Measurements from ENCODE around the gene LINC00305. TPM values are rescaled to one million over a fixed set of nuclear protein-coding genes. Genes with fewer than 3 reads are reported as not detected.

Gene LINC00305
- total RNA-seq: not detected

DNA sequence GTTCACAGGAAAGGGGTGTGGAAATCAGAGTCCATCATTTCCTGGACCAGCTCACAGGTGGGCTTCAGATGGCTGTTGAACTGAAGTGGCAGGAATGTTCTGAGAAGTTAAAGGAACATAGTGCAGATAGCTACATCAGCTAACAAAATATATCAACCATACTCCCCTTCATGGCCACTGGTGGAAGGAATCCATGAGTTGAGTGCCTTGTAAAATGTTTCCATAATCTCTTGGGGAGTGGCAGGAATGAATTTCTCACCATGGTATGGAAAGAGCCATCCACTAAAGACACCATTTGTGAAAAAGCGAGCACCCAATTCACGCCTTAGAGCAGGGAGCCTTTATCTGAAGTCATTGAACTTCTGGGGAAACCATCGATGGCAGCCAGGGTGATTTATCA lies at the start of gene LINC00305:
LINC00305 (minus strand) TSS at position 101 of the 400 bp plus-strand sequence.
- DNase-seq: no peak

DNA sequence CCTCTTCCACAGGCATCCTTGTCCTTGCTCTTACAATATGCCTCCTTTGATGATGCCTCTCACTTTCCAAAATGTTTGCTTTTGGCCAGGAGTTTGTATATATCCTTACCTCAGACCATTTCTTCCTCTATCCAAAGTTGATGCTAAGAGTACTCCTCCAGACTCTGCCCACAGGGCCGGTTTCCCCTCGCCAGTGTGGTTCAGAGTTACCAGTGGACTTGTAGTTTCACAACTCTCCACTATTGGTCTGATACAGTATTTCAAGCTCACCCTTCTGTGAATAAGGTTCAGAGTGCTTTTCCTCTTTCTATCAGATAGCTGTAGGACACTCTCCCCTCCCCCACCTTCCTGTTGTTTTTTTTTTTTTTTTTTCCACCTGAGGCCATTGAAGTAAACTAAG lies 42.2 kb upstream of the LINC00305 start:
- DNase-seq: no peak

DNA sequence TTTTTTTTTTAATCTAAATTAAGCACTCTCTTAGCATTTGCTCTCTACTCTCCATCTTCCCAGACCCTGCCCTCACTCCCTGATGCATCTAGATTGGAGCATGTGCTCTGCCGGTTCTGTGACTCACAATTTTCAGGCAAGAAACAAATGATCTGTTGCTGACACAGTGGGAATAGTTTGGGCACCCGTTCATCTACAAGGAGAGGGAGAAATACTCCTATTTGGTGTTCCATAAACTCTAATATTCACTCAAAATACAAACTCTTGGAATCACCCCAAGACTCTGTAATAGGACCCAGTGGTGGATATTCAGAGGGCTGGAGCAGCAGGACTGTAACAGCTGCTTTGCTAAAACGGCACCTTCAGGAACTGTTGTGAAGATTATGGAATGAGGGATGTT lies 37.1 kb upstream of the LINC00305 start:
- DNase-seq: no peak

DNA sequence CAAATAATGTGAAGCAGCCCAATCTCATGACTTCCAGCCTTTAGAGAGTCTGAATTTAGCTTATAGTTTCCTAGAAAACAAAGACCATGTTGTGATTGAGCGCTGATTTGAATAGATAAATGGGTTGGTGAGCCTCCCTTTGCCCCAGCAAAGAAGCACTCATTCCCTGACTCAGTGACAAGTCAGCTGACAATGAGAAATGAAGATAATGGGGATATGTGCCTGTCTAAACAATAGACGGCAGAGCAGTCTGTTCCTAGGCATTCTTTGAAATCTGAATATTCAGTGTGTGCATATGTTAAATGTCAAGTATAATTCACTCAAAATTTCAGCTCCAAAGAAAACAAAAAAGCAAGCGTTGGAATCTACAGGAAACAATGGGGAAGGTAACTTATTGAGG lies 34.8 kb upstream of the LINC00305 start:
- no peak for DNase-seq

DNA sequence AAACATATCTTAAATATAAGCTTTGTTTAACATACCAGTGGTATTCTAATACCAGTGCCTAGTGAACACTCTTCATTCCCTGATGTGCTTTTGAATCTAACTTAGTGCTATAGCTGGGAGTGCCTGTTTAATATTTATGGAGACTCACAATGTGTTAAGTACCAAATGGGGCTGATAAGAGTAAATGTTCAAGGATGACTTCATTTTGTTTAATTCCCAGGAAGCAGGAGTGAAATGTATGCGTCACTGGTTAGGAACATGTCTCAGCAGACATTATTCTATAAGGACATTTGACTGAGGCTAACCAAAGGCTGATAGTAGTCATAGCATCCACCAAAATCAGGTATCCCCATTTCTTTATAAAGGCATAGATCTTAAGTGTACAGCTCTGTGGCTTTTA lies 31.7 kb upstream of the LINC00305 start:
- DNase-seq: no peak

DNA sequence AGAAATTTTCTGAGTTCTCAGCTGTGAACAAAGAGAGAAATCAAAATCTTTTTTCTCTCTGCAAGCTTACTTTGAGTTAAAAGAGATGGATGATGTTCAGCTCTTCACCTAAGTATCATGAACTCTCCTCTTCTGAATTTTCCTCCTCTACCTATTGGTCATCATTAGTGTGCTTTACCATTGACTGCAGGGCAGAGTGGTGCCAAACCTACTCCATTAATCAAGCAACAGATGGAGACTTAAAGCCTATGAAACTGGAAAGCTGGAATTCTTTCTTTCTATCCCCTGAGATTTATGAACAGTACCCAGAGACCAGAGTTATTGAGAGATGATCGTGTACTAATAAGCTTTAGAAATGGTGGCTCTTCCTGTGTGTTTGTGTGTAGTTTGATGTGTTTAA lies 31.3 kb upstream of the LINC00305 start:
- DNase-seq: no peak

DNA sequence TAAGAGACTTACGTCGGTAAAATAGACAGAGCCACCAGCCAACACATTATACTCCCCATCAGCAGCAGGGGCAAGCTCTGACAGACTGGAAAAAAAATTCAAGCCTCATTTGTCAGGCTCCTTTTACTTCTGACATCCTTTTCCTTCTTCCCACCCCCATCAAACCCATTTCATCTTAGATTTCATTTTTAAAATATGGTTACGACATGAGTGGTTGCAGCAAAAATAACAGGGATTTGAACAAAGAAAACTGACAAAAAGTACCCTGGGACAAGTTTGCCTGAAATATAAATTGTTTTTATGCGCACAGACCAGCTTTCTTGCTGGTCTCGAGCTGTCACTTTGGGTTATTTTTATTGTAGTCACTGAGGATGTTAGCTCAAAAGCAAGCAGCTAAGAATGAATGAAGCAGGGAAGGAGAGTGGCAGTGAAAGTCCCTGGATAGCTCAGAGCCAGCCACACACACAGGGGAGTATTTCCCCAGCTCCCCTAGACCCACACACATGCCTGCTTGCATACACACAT lies 30.7 kb upstream of the LINC00305 start:
- no peak for DNase-seq

DNA sequence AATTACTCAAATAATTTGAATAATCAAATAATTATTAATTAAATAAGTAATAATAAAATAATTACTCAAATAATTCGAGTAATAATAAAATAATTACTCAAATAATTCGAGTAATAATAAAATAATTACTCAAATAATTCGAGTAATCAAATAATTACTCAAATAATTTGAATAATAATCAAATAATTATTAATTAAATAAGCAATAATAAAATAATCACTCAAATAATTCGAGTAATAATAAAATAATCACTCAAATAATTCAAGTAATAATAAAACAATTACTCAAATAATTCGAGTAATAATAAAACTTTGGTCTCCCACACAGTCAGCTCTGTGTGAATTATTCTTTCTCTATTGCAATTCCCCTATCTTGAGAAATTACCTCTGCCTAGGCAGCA lies 30.0 kb upstream of the LINC00305 start:
- no peak for DNase-seq

DNA sequence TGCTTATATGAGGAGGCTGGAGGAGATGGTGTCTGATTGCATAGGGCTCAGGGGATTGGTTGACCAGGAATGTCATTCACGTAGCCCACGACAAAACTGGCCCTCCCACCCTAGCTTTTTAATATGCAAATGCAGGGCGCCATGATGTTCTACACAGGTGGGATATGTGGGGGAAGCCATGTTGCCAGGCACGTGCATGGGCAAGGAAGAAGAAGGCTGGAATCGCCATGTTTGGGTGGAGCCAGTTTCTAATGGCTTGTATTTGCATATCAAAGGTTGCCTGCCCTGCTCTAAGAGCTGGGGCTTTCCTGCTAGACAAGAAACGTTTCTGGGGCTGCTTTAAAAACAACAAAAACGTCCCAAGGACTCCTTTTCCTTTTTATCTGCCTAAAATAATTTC lies 26.5 kb upstream of the LINC00305 start:
- DNase-seq: no peak

DNA sequence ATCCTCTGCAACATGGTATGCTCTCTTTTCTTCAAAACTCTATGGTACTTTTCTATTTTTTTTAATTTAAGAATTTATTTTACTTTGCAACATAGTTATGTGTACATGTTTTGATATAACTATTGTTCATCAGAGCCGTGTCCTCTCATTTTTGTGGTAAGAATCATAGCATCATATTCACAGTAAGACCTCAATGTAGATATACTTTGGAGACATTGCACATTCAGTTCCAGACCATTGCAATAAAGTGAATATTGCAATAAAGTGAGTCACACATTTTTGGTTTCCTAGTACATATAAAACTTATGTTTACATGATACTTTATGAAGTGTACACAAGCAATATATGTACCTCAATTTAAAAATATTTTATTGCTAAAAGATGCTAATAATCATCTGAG lies 22.7 kb upstream of the LINC00305 start:
- no peak for DNase-seq

DNA sequence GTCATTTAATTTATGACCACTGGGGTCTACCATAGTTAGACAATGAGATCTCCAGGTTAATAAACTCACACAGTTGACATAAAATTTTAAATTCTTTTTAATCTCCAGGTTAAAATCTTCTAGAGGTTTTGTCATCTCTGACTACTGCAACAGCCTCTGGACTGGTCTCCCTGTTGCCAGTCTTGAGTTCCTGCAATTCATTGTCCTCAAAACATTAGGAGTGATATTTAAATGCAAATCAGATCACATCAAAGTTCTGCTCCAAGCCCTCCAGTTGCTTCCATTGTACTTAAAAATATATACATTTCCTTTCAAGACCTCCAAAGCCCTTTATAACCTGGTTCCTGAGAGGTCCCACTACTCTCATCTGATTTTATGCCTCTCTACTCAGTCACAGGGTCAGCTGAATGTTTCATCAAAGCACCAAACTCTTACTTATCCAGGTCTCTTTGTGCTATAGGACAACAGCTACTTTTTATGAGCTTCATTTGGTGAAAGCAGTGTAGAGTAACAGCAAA lies 18.6 kb upstream of the LINC00305 start:
- no peak for DNase-seq

DNA sequence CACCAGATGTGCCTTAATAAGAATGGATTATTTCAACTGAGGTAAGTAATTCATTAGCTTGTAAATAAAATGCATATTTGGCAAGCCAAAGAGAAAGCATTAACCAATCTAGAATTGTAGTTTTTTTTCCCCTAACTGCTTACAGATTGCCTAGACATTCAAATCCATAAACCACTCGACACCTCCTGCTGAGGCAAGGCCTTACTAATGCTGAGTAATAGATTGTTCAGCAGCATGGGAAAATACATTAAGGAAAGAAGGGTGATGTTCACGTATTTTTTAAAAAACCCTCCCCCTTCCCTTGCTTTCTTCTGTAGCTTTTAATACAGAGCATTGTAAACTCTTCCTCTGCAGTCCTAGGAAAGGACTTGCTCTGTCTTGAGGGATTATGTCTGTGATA lies 17.0 kb upstream of the LINC00305 start:
- DNase-seq: peak; percentile 45

DNA sequence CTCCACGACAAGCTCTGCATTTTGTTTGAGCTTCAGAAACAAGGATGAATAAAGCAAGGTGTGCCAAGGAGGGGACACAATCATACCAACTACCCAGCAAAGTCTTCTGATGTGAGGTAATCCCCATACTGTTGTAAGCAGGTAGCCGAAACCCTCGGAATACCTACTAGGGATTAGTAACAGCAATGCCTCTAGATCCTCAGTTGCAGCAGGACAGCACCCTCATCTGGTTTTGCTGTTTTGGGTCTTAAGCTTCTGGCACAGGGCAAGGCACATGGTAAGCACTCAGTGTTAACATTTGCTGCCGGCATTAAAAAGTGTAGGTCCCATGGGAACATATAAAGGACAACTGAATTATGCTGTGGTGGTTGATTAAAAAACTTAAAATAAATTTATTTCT lies 16.0 kb upstream of the LINC00305 start:
- no peak for DNase-seq

DNA sequence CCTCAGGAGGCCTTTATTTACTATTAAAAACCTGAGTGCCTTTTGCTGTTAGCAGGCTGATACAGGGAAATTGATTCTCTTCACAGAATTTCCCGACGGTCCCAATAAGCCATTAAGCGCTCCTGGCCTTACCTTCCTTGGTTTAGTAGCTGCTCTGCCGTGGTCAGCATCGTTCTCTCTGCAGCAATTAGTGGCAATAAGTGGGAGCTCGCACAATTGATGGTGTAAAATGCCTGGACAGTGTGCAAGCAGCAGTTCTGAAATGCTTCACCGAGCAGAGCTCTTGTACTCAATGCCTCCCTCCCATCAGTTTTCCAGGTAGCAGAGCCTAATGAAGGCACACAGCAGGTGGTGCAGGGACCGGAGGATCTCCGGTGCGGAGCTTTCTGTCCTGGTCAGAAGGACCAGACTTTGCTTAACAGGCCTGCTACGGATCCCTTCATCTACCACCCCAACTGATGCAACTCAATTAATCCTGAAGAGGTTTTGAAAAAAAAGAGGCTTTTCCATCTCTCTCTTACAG lies 1.1 kb upstream of the LINC00305 start:
- DNase-seq: no peak

DNA sequence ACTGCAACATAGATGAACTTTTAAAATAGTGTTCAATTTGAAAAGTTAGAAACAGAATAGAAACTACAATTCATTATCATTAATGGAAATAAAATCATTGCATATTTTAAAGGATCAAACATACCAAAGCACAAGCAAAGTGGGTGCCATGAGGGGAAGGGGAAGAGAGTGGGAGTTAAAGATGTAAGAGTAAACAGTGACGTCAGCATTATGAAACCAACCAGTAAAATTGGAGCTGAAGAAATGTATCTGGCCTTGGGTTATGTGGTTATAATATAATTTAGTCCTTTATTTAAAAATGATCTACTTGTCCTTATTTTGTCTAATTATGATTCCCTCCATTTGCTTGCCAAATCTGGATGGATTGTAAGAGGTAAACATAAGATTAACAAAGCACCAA lies 6.0 kb downstream of the LINC00305 start:
- no peak for DNase-seq

DNA sequence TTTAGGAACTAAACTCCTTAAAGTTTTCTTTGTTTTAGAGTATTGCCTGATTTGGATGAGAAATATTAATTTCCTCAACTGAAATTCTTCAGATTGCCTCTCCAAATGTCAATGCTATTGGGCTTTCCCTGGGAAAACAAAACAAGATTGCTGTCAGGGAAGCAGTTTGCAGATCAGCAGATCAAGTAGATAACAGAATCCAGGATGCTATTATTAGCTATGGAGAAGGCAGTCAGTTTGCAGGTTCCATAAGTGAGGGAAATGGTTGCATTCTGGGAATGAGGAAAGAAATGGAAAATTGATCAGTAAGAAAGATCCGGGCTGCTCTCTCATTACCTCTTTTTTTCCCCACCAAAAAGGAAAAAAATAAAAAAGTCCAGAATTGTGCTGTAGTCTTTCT lies 11.0 kb downstream of the LINC00305 start:
- no peak for DNase-seq

DNA sequence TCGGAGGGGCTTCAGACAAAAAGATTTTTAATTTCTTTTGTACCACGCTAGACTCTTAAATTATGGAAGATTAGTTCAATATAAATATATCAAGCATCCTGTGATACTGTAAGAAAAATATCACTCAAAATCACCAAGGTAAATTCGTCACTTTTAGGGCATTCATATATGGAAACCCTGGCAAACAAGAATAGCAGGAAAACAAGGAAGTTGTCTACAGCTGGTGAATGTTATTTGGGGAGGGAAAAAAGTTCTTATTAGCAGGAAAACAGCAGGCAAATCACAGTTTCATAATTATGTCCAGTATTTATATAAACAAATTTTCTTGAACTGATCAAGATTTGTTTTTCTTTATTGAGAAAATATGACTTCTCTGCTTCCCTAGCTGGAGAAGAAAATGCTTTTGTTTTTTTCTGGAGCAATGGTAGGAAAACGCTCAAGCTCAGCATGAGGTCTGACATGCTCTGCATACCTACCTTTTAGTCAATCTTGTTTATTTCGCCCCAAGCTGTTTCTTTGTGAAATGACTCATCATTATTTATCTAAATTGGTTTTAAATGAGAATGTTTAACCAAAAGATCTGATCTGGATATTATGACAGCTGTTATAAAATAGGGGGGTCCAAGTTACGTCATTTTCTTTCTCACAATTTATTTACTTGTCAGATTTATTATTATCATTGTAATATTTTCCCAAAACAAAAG lies 14.7 kb downstream of the LINC00305 start:
- DNase-seq: no peak

DNA sequence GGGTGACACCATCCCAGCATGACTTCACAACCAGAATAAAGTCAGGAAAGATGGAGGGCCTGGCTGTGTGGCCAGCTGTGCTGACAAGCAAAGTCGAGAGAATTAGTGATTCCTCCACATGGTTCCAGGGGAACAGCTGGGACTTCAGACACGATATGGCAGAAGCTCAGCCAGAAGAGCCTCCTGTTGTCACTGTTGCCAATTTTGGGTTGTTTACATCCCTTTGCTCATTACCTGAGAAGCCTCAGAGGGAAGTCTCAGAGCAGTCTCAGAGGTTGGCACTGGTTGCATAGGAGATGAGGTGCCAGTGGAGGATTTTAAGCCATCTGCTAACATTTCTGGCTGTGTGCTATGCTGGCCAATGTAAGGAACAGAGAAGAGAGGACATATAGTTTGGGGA lies 16.0 kb downstream of the LINC00305 start:
- DNase-seq: no peak

DNA sequence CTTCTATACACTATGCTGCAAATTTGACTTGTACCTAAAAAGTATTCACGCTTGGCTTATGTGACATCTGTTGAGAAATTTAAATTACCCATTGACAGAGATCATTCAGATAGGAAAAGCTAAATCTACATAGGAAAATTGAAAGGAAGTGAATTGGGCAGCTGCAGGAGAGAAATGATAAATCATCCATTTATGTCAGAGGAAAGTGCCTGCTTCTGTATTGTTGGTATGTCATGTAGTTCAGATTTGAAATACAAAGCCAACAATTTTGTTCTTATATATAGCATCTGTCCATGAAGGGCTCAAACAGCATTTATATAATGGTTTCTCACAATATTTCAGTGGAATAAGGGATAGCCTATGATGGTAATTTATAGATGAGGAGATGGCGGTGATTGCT lies 17.6 kb downstream of the LINC00305 start:
- no peak for DNase-seq

DNA sequence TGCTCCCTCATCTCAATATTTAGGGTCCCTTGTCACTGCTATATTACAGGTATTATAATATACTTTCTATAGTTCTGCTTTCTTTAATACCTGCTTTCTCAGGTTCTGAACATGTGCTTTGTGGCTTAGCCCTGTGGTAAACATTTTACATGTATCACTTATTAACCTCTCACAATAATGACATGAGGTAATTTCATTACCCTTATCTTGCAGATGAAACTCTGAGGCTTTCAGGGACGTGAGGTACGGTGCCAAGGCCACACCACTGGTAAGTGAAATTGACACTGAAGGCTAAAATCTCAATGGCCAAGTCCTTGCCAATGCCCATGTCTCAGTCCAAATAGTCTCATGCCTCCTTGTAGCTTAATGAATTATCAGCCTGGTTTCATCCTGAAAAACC lies 21.7 kb downstream of the LINC00305 start:
- no peak for DNase-seq

DNA sequence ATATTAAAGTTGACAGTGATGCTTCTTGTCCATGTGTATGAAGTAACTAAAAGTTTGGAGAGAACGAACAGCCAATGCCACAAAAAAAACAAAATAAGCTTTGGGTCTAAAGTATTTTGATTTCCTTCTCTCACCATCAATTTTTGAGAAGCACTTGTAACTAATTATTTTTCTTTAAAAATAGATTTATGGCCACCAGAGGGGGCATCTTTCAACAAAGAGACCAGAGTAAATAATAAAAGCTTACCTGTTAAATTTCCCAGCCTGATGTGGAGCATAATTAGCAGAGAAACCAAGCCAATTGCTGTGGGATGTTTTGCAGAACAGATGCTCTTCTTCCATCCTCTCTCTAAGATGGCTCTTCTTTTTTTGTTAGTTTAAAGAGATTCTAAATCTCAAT lies 29.0 kb downstream of the LINC00305 start:
- DNase-seq: no peak

DNA sequence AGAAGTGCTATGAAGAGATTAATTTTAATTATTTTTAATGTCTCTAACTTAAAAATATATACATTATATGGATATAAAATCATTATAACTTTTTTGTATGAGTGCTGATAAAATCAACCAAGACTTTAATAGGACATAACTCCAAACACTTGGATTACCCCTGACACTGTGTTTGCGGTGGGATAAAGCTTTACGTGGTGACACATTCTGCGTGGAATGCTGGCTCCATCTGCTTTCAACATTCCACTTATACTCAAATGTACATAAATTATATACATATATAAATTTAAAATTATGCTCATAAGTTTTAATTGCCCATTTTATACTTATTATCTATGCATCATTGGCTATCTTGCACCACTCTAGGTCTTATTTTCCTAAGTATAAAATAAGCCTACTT lies 30.5 kb downstream of the LINC00305 start:
- no peak for DNase-seq

DNA sequence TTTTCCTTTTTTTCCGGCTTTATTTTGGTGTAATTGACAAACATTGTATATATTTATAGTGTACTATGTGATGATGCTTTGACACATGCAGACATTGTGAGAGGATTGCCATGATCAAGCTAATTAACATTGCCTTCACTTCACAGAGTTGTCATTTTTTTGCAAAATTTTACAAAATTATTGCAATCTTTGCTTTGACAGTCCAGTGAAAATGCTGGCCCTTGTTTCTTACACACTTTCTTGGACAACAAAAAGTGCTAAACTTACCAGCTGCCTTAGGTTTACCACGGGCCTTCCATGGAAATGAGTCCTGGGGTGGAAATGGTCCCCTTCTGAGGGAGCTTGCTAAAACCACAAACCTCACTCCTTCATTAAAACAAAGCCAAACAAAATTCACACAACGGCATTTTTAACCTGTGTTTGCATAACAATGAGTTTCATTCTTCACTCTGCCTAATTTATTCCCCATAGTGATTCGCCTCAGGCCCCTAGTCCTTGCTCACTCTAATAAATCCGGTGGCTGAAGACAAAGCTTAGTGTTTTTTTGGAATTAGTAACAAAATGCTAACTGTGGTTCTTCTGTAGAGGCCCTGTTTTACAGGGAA lies 32.2 kb downstream of the LINC00305 start:
- no peak for DNase-seq

DNA sequence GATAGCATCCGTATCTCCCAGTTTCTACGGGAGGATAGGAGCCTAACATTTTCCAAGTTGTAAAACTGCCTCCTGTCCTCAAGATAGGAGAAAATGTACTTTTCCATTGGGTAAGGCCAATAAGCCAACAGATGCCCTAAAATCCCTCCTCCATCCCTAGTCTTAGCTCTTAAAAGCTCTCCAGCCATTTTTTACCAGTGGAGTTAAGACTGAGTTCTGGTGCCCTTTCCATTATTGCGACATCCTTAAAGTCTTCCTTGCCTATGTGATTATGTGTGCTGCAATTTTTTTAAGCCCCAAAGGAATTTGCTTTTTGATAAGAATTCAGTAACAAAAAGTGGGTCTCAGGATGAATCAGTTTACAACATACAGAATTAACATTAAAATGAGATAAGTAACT lies 33.0 kb downstream of the LINC00305 start:
- no peak for DNase-seq
